Nephron progenitor cell (in vitro differentiated cells): ENCODE results near the gene NEUROD6.

Source experiments
- DNase-seq: peaks from one replicate; pipeline ENCODE4 v3.0.0; 2021
- H3K27ac Mint-ChIP-seq: 2 replicates; pipeline ENCODE4 v1.8.0; 2021; ENCODE audit warnings: mild to moderate bottlenecking, moderate library complexity, mixed read lengths
- H3K27me3 Mint-ChIP-seq: 2 replicates; pipeline ENCODE4 v1.8.0; 2021; ENCODE audit warnings: mild to moderate bottlenecking, low read depth, mixed read lengths; ENCODE audit not compliant: poor library complexity
- H3K36me3 Mint-ChIP-seq: 2 replicates; pipeline ENCODE4 v1.8.0; 2021; ENCODE audit warnings: low read depth, mixed read lengths
- H3K4me1 Mint-ChIP-seq: 2 replicates; pipeline ENCODE4 v1.8.0; 2021; ENCODE audit warnings: mixed read lengths
- H3K4me3 Mint-ChIP-seq: 2 replicates; pipeline ENCODE4 v1.8.0; 2021; ENCODE audit warnings: mild to moderate bottlenecking, moderate library complexity, mixed read lengths
- H3K9me3 Mint-ChIP-seq: 2 replicates; pipeline ENCODE4 v1.8.0; 2021; ENCODE audit warnings: mild to moderate bottlenecking, moderate library complexity, mixed read lengths
- TF ChIP-seq, protein P1 (sequence below): fragments of 200-600 bp; sonication (generic); IDR thresholded peaks from 2 replicates; pipeline ENCODE4 v1.5.0; 2021; ENCODE audit warnings: antibody characterized with exemption

The NEUROD6 gene

DNA sequence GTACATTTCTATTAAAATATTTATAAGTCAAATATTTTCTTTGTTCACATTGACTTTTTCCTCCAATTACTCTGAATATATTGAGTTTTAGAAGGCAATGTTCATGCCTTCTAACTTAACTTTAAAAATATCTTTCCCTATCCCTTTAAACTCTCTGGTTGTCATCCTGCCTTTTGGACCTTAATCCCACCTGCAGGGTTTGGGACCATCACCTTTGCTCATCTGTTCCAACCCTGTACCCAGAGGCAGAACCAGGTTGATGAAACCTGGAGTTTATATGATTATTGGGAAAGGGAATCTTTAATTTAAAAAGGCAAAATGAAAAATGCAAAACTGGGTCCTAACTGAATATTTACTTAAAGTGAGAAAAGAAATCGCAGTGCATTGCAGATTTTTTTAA, 24.8 kb downstream of the NEUROD6 start:
- no peak overlapping the region for H3K4me3 Mint-ChIP-seq
- no peak for DNase-seq
- peaks cover 14% of the 10 kb centered on the region for H3K27me3 Mint-ChIP-seq
- TF ChIP-seq, protein P1, sequence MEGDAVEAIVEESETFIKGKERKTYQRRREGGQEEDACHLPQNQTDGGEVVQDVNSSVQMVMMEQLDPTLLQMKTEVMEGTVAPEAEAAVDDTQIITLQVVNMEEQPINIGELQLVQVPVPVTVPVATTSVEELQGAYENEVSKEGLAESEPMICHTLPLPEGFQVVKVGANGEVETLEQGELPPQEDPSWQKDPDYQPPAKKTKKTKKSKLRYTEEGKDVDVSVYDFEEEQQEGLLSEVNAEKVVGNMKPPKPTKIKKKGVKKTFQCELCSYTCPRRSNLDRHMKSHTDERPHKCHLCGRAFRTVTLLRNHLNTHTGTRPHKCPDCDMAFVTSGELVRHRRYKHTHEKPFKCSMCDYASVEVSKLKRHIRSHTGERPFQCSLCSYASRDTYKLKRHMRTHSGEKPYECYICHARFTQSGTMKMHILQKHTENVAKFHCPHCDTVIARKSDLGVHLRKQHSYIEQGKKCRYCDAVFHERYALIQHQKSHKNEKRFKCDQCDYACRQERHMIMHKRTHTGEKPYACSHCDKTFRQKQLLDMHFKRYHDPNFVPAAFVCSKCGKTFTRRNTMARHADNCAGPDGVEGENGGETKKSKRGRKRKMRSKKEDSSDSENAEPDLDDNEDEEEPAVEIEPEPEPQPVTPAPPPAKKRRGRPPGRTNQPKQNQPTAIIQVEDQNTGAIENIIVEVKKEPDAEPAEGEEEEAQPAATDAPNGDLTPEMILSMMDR, result no peak
- no peak overlapping the region for H3K27ac Mint-ChIP-seq
- no peaks in the 10 kb centered on the region for H3K4me1 Mint-ChIP-seq
- no peaks in the 10 kb centered on the region for H3K36me3 Mint-ChIP-seq
- H3K9me3 Mint-ChIP-seq, result no peaks in the 10 kb centered on the region

DNA sequence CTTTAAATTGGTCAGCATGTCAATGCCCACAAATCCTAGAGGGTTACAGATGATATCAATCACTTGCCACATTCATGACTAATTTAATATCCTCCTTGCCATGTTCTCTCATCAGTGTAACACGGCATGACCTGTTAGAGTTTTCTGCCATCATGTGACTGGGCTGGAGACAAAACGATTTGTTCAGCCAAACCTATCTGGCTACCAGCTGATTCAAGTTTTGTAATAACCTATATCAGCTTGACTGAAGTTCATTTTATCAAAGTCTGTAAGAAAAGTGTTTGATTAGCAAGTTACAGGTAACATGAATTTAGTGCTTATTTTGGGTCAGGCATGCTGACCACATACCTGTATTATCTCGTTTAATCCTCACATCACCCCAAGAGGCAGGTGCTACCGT, 25.7 kb downstream of the NEUROD6 start:
- Mint-ChIP-seq H3K27ac (no peak overlapping the region), H3K4me1 (peaks cover 7% of the 10 kb centered on the region), H3K9me3 (no peaks in the 10 kb centered on the region), H3K4me3 (no peak overlapping the region), H3K27me3 (peaks cover 14% of the 10 kb centered on the region), H3K36me3 (no peaks in the 10 kb centered on the region)
- TF ChIP-seq, protein P1, result no peak
- no peak for DNase-seq

DNA sequence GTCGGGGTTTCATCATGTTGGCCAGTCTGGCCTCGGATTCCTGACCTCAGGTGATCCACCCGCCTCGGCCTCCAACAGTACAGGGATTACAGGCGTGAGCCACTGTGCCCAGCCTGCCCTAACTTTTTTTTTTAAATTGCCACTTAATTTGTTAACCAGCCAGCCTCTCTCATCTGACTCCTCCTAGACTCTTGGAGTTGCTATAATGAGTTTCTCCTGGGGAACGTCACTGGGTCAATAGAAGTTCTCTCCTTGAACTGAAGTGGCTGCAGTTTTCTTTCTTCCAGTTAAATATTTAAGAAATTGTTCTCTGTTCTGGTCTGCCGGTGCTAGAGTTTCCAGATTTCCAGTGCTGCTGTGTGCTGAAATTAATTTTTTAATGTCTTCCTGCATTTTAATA, 27.6 kb downstream of the NEUROD6 start:
- H3K4me1 Mint-ChIP-seq, result peaks cover 7% of the 10 kb centered on the region
- no peak for DNase-seq
- no peaks in the 10 kb centered on the region for H3K9me3 Mint-ChIP-seq
- H3K36me3 Mint-ChIP-seq, result no peaks in the 10 kb centered on the region
- TF ChIP-seq, protein P1, result no peak
- H3K27ac Mint-ChIP-seq, result no peak overlapping the region
- no peak overlapping the region for H3K4me3 Mint-ChIP-seq
- H3K27me3 Mint-ChIP-seq, result peaks cover 12% of the 10 kb centered on the region

DNA sequence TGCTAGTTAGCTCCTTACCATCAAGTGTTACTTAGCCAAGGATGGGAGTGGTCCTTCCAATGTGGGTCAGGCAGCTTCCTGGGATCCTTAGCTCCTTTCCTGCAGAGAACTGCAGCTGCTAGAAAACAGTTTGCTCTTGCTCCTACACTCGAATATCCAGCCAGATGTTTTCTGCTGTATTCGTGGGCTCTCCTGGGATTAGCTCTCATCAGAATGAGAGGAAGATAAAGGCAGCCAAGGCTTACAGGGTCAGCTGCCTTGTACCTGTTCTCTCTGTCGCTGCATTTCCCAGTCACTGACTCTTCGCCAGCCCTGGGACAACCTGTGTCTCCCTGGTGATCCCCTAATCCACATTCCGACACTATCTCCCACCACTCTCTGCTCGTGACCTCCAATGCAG, 29.0 kb downstream of the NEUROD6 start:
- Mint-ChIP-seq H3K4me1 (peaks cover 7% of the 10 kb centered on the region), H3K9me3 (no peaks in the 10 kb centered on the region), H3K27ac (peak overlapping the region; percentile 31), H3K4me3 (no peak overlapping the region), H3K27me3 (peaks cover 12% of the 10 kb centered on the region), H3K36me3 (no peaks in the 10 kb centered on the region)
- DNase-seq, result no peak
- TF ChIP-seq, protein P1, result no peak

DNA sequence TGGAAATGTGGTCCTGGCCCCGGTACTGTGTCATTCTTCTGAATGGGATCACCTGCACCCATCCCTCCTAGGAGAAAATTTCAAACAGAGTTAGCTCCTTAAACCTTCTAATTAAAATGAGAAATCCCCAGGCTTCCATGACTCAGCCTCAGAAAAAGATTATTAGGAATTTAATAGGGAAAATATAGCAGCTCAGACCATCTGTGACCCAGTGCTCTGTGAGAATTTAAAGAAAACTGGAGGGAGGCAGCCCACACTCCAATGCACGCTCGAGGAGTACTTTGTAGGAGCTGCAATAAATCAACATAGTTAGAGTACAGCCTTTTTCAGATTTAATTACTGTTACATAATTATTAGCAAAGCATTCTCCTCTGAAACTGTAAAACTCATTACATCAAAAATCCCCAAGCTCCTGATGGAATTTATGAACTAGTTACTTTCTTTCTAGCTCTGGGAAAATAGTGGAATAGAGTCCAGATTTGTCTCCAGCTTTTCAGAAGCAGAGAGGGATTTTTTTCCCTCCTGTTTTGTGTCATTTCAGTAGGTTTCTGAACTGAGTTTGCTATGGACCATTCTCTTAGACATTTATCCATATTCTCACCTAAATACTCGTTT, 30.1 kb downstream of the NEUROD6 start:
- Mint-ChIP-seq H3K27me3 (peaks cover 12% of the 10 kb centered on the region), H3K36me3 (no peaks in the 10 kb centered on the region), H3K27ac (no peak overlapping the region), H3K4me3 (no peak overlapping the region), H3K4me1 (peaks cover 13% of the 10 kb centered on the region), H3K9me3 (no peaks in the 10 kb centered on the region)
- DNase-seq, result no peak
- TF ChIP-seq, protein P1, result no peak

DNA sequence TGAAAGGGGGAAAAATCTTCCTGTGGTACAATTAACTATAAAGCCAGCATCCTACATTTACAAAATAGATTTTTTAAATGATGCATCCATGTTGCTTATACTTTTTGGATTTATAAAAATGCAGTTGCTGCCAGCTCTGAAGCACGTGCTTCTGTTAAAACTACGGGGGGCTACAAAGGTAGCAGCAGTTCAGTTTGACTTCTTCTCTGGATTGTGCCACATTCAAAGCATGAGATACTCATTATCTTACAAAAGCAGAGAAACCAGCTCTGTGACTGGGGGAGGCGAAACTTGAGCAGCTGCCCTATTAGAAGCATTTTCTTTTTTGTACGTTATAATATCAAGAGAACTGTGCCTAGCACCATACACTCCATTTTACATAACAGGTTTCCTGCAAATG, 31.1 kb downstream of the NEUROD6 start:
- Mint-ChIP-seq H3K27ac (no peak overlapping the region), H3K4me3 (no peak overlapping the region), H3K9me3 (no peaks in the 10 kb centered on the region), H3K27me3 (peaks cover 8% of the 10 kb centered on the region), H3K4me1 (peaks cover 13% of the 10 kb centered on the region), H3K36me3 (no peaks in the 10 kb centered on the region)
- TF ChIP-seq, protein P1, result no peak
- DNase-seq, result no peak
